DMS53 treated with DMSO at 0.1 percent for 48 hours (cell line): Measurements from ENCODE around the gene IL1RAPL1.

Source experiments
- DNase-seq: peaks from one replicate; lab custom pipeline; 2025; ENCODE audit not compliant: unreplicated experiment; lab: John Stamatoyannopoulos, UW

The IL1RAPL1 gene

GRCh38 chrX:28586981-28587551 is at the start of gene IL1RAPL1:
Gene IL1RAPL1, plus strand, starts transcription at chrX:28587446.
- peak; percentile 9 for DNase-seq

GRCh38 chrX:28542791-28543190 is 44.5 kb upstream of the IL1RAPL1 start:
- DNase-seq: no peak

DNA sequence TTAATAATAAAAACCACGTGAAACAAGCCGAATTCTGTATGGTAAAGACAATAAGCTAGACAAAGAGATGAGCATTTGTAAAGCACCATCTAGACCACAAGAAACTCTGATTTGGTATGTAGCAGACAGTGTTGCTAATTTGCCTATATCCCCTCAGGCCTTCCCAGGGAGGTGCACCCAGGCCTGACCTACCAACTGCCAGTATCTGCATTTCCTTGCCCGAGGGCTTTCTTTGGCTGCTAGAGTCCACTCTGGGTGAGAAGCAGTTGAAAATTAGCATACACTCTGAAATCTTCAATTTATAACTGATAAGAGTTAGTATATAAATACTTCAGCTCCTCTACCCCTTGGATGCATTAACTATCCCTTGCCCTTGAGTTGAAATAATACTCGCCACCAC is 37.4 kb upstream of the IL1RAPL1 start:
- DNase-seq: no peak

- DNase-seq: no peak
Observed at GRCh38 chrX:28550331-28550872, 36.8 kb upstream of the IL1RAPL1 start.

GRCh38 chrX:28552322-28552721 is 34.9 kb upstream of the IL1RAPL1 start:
- DNase-seq: no peak

DNA sequence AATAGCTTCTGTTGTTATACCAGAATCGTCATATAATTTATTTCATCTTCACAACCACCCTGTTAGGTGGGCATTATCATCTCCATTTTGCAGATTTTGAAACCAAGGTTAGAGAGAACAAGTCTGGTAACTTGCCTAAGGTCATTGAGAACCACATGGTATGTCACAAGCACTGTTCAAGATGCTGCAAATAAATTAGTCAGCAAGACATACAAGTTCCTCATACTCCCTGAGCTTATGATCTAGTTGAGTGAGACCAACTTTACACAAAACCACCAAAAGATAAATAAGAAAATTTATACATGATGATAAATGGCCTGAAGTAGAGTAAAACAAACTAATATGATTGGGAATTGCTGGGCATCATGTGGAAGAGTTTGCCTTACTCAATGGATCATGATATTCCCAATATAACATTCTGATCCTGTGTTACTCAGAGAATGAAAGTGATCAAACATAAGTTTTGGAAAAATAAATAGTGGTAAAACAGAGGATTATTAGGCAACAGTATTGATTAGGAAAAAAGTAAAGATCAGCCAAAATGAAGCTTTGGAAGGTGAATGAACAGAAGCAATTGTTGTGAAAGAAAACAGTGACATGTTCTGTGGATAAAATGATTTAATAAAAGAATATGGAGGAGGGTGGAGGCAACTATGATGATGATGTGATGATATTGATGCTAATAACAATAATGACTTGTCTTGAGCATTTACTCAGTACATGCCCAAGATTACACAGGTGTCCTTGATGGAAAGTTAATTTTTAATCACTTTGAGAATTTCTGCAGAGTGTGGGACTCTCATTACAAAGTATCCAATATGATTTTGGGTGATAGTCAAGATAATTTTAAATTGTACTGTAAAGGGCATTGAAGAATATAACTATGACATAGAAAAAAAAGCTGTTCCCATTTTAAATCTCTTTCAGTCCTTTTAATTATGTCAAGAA is 34.1 kb upstream of the IL1RAPL1 start:
- no peak for DNase-seq

DNA sequence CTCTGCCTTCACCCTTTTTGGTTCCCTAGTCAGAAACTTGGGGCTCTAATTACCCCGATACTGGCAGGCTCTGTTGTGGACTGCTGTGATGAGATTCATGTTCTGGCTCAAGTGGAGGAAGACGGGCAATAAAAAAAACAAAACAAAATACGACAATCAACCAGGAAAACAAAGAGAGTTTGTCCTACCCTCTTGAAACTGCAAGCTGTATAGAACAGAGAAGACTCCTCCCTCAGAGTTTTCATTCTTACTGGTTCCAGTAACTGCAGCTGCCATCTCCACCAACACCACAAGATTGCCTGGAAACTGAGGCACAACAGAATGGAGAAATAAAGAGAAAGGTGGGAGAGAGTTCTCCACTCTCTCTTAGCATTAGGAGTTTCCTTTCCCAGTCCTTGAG is 11.1 kb upstream of the IL1RAPL1 start:
- DNase-seq: no peak

DNA sequence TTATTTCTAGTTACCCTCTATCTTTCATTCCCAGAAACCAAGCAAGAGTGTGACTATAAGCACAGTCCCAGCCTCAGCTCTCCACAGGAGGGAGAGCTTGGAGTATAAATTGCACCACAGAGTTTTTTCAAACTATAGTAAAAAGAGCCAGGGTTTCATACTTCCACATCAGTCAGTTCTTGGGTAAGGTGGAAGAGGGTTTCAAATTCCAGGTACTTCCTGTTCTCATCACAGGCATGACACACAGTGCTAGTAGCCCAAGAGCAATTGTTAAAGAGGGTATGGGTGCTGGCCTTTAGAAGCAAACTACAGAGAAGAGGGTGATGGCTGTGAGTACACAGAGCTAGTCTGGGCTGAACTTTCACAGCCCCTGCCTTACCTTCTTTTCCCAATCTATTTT is 5.7 kb upstream of the IL1RAPL1 start:
- DNase-seq: no peak

DNA sequence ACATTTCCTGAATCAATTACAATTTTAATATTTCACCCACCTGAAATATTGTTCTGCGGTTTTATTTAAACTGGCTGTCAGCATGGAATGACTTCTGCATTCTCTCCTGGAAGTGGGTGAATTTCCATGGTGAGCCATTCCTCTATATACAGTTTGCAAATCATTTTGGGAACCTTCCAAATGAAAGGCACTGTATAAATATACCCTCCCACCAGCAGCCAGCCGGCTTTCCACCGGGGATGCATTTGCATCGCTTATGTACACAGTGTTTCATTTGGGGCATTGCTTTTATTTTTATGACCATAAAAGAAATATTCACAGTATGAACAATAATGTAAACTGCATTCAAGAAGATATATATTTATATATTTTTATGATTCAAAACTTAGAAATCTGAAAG is 4.7 kb upstream of the IL1RAPL1 start:
- DNase-seq: no peak

- DNase-seq: no peak
Observed at GRCh38 chrX:28584025-28584424, 3.2 kb upstream of the IL1RAPL1 start.

DNA sequence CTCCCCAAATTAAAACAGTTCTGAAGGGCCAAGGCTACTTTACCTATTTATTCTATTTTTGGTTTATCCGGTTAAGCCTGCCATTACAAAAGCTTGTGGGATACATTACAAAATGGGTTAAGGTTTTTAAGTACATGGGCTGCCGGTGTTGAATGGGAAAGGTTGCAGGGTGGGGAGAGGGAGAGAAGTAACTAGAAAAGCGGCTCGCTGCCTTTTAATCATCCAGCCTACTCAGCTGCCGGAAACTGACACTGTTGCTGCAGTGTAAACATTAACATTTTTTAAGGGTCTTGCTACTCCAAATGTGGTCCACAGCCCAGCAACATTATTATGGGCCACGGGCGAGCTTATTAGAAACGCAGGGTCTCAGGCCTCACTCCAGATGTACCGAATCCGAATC is 1.5 kb upstream of the IL1RAPL1 start:
- no peak for DNase-seq

DNA sequence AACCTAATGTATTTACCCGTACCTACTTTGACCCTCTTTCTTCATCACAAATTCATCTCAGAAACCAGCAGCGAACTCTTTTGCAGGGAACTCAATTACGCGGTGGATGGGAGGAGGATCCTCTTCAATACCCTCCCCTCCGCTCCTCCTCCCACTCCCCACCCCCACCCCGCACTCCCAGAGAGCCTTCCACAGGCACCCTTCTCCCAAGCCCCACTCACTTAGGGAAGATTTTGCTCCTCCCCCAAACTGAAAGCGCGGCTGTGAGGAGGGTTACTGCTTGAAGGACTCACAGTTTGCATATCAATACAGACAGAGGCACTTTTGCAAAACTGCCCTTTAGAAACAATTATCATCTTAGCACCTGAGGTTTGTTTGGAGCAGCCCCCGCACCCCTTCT is 960 bp upstream of the IL1RAPL1 start:
- no peak for DNase-seq

- no peak for DNase-seq
Observed at GRCh38 chrX:28589046-28589445, 1.8 kb downstream of the IL1RAPL1 start.

GRCh38 chrX:28590396-28590795 is 3.1 kb downstream of the IL1RAPL1 start:
- DNase-seq: no peak

DNA sequence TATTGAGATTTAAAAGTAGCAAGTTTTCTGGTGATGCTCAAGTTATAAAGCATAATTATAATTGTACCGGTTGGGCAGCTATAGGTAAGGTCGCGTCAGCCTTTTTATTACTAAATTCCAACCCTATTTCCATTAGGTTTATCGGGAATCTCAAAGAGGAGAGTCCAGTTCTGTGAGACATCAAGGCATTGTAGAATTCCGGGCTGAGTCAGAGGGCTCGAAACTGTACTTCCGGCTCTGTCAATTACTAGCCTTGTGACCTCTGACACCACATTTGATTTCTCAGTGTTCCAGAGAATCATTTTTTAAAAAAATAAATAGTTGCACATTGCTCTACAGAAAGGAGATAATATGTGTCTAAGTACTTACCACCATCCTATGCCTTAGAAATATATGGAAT is 4.3 kb downstream of the IL1RAPL1 start:
- DNase-seq: no peak

DNA sequence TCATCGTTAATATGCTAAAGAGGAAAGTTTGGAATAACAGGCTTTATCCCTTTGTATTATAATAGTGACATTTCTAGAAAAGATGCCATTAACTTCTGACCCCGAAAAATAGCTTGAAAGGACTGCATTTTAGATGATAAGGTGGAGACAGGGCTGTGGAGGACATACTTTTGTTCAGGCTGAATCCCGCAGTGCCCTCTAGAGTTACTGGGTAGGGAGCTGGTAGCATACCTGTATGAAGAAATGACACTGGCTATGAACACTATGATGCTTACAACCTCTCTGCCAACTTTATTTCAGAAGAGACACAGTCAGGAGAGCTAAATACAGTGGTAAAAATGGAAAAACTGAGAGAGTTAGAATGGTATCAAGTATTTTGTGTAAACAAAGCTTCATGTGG is 8.1 kb downstream of the IL1RAPL1 start:
- no peak for DNase-seq

DNA sequence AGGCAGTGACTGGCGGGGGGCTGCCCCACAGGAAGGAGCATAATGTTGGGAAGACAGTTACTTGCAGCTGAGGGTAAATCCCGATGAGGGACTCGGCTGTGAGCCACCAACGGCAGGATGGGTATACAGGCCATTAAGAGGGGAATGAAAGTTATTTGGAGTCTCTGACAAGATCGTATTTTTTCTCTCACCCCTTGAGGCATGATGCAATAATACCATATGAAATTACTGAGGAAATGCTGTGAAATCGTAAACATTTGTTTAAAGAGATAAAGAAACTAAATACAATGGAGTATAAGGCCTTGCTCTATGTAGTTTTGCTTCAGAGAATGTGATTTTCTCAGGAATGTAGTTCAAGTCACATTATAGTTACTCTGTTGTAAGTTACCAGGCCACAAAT is 12.7 kb downstream of the IL1RAPL1 start:
- DNase-seq: no peak

DNA sequence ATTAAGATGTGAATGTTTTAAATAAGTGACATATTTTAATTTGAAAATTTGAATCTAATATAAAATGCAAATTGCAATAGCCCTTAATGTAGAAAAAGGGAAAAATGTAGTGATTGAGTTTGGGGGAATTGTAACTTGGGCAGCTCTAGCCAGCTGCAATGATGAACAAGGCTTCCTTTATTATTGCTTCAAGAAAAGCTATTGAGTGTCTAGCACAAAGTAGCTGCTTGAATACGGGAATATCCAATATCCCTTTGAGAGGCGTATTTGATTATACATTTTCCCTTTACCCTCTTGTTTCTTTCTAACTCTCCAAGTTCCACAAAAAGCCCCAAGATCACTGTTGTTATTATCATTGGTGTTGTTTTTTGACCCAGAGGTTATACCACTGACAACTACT is 21.8 kb downstream of the IL1RAPL1 start:
- no peak for DNase-seq

GRCh38 chrX:28609917-28610613 is 22.8 kb downstream of the IL1RAPL1 start:
- no peak for DNase-seq

- DNase-seq: no peak
Observed at GRCh38 chrX:28610746-28611145, 23.5 kb downstream of the IL1RAPL1 start.

DNA sequence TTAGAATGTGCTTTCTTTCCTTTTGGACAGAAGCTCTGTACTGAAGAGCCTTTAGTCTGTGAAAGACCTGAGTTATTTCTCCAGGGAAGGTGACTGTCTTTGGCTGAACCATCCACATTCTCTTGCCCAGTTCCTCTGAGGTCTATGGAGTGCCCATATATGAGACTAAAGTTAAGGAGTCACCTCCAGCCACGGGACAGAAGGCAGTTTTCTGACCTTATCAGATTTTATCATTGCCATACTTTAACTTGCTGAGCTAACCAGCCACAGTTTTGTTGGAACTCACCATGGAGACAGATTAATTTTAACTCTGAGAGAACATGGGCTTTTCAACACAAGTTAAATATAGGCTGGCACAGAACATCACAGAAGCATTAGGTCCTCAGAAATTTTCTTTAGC is 26.3 kb downstream of the IL1RAPL1 start:
- DNase-seq: no peak

- DNase-seq: no peak
Observed at GRCh38 chrX:28625223-28625622, 38.0 kb downstream of the IL1RAPL1 start.
